Upper lobe of left lung (tissue), 4 donors: ENCODE data around the gene GALNT18.

Experiments used
- CTCF ChIP-seq, 6 experiments: fragments of 450-650 bp in 4 of 6; fragments of 200-600 bp in 2 of 6; sonication (generic) in 2 of 6; IDR thresholded peaks; one replicate each; pipeline ENCODE4 v1.5.1; 2016 to 2019; ENCODE audit warnings: antibody characterized with exemption in 6 of 6
- EP300 ChIP-seq, 4 donors: sonication (generic); formaldehyde crosslinking; IDR thresholded peaks; one replicate each; pipeline ENCODE4 v1.5.1; 2017; ENCODE audit warnings: antibody characterized with exemption in 4 of 4, control low read depth in 2 of 4

GRCh38 chr11:11659567-11660362 is 38.0 kb upstream of the GALNT18 start:
- TF ChIP-seq CTCF (IDR thresholded peaks at IDR 0.05) (no peak), EP300 (IDR thresholded peaks at IDR 0.05) (no peak)
